Small intestine (tissue), 7 donors: ENCODE measurements around the gene CRCP. TPM values are rescaled to one million over a fixed set of nuclear protein-coding genes. Genes with fewer than 3 reads are reported as not detected.
"Not testable (repeated sequence)": the region's sequence is repeated elsewhere in the genome, so short reads cannot be mapped to it uniquely, and the experiment has no call there.

Source experiments
- DNase-seq, 2 donors: peaks; one replicate each; pipeline versions ENCODE4 v3.0.0 to v3.0.0-alpha.2; 2013
- FAIRE-seq: peaks from 2 replicates; lab custom pipeline; 2012; peaks lifted over from hg19 to GRCh38; lab: Jason Lieb, UNC
- H3K27ac ChIP-seq, 3 donors: one replicate each; pipeline ENCODE4 v1.5.1; 2013; ENCODE audit warnings: low read length in 2 of 3, mild to moderate bottlenecking in 2 of 3, control low read depth in 1 of 3, inconsistent platforms in 1 of 3, low read depth in 1 of 3, moderate library complexity in 1 of 3
- H3K27me3 ChIP-seq, 3 donors: one replicate each; pipeline ENCODE4 v1.6.1; 2013; ENCODE audit warnings: low read length in 3 of 3, inconsistent platforms in 1 of 3; ENCODE audit not compliant: control insufficient read depth in 3 of 3, insufficient read depth in 3 of 3
- H3K36me3 ChIP-seq, 3 donors: one replicate each; pipeline ENCODE4 v1.6.1; 2013; ENCODE audit warnings: low read length in 3 of 3, inconsistent platforms in 1 of 3, low read depth in 1 of 3, mild to moderate bottlenecking in 1 of 3, moderate library complexity in 1 of 3; ENCODE audit not compliant: control insufficient read depth in 3 of 3, insufficient read depth in 2 of 3
- H3K4me1 ChIP-seq, 3 donors: one replicate each; pipeline ENCODE4 v1.6.1; 2013; ENCODE audit warnings: low read length in 2 of 3, inconsistent platforms in 1 of 3, low read depth in 1 of 3, mild to moderate bottlenecking in 1 of 3, moderate library complexity in 1 of 3; ENCODE audit not compliant: control insufficient read depth in 3 of 3, insufficient read depth in 2 of 3
- H3K4me3 ChIP-seq, 3 donors: one replicate each; pipeline ENCODE4 v1.5.1; 2013; ENCODE audit warnings: low read length in 3 of 3, control low read depth in 1 of 3, inconsistent platforms in 1 of 3, low read depth in 1 of 3, mild to moderate bottlenecking in 1 of 3, moderate library complexity in 1 of 3
- H3K9me3 ChIP-seq, 2 donors: one replicate each; pipeline ENCODE4 v1.6.1; 2013; ENCODE audit warnings: low read depth in 1 of 2, low read length in 1 of 2; ENCODE audit not compliant: control insufficient read depth in 2 of 2, insufficient read depth in 1 of 2
- WGBS, 3 donors: extraction: QIAGEN DNeasy Blood & Tissue Kit; methylation state at CpG; one replicate each; pipeline ENCODE4 v1.1.7; 2013; 5-methylcytosine and 5-hydroxymethylcytosine counted together
- polyA plus RNA-seq, 4 donors: library from polyadenylated mRNA; stranded (reverse) in 3 of 4; unstranded in 1 of 4; fragments of 200-250 nt in 3 of 4; fragments of 120-200 nt in 1 of 4; gene quantifications; one replicate each; pipeline versions ENCODE4 v1.2.1 to v1.2.3, GENCODE V29; 2013
- donor health status: healthy with polysubstance abuse.
- donor health status: control.
- donor health status: control.
- donor health status: Bipolar disorder and iron deficiency.
- donor health status: healthy.

CRCP gene
- polyA plus RNA-seq, 4 donors = 14.5 to 33.6 (median 22.2) TPM

- 49 to 75% (median 73%) methylated on average over 4 of the region's 4 CpGs for WGBS, 3 donors
- no peak overlapping the region for H3K4me3 ChIP-seq
- H3K36me3 ChIP-seq = peaks cover 10 to 67% (median 24%) of the 10 kb centered on the region in 3 donors
- FAIRE-seq (no peak), DNase-seq (peak in 1 of 2 donors; percentile 48)
- H3K9me3 ChIP-seq = no peaks in the 10 kb centered on the region
- no peak overlapping the region for H3K27ac ChIP-seq
- peaks cover 0 to 4% (median 0%) of the 10 kb centered on the region in 3 donors for H3K4me1 ChIP-seq
- no peaks in the 10 kb centered on the region for H3K27me3 ChIP-seq
Observed at GRCh38 chr7:66140924-66141323, 26.3 kb downstream of the CRCP start.

GRCh38 chr7:66142334-66142733 is 27.7 kb downstream of the CRCP start:
- H3K27ac ChIP-seq = no peak overlapping the region
- no peak for DNase-seq

GRCh38 chr7:66142996-66143395 is 28.3 kb downstream of the CRCP start:
- Histone ChIP-seq H3K9me3 (no peaks in the 10 kb centered on the region), H3K36me3 (peaks cover 15 to 75% (median 25%) of the 10 kb centered on the region in 3 donors), H3K27ac (no peak overlapping the region), H3K4me1 (peaks cover 0 to 4% (median 0%) of the 10 kb centered on the region in 3 donors), H3K27me3 (no peaks in the 10 kb centered on the region), H3K4me3 (no peak overlapping the region)
- DNase-seq = no peak
- WGBS, 3 donors = 81 to 85% (median 83%) methylated on average over 5 of the region's 5 CpGs
- FAIRE-seq = no peak

More at GRCh38 chr7:66142334-66142733, 27.7 kb downstream of the CRCP start:
- Histone ChIP-seq H3K4me3 (no peak overlapping the region), H3K36me3 (peaks cover 13 to 70% (median 25%) of the 10 kb centered on the region in 3 donors), H3K4me1 (peaks cover 0 to 4% (median 0%) of the 10 kb centered on the region in 3 donors), H3K9me3 (no peaks in the 10 kb centered on the region), H3K27me3 (no peaks in the 10 kb centered on the region)
- no peak for FAIRE-seq
- WGBS, 3 donors = 79 to 86% (median 84%) methylated on average over 3 of the region's 3 CpGs

GRCh38 chr7:66143876-66144332 is 29.3 kb downstream of the CRCP start:
- Histone ChIP-seq H3K4me1 (peaks cover 0 to 4% (median 0%) of the 10 kb centered on the region in 3 donors), H3K4me3 (no peak overlapping the region), H3K27me3 (no peaks in the 10 kb centered on the region), H3K9me3 (no peaks in the 10 kb centered on the region), H3K27ac (no peak overlapping the region), H3K36me3 (peaks cover 15 to 78% (median 25%) of the 10 kb centered on the region in 3 donors)
- DNase-seq (no peak), FAIRE-seq (no peak)
- 81 to 91% (median 89%) methylated on average over 2 of the region's 2 CpGs for WGBS, 3 donors

- Histone ChIP-seq H3K9me3 (no peaks in the 10 kb centered on the region), H3K36me3 (peaks cover 15 to 75% (median 25%) of the 10 kb centered on the region in 3 donors), H3K27me3 (no peaks in the 10 kb centered on the region), H3K27ac (peak overlapping the region in 2 of 3 donors; percentile 15 to 56), H3K4me1 (peaks cover 0 to 4% (median 4%) of the 10 kb centered on the region in 3 donors), H3K4me3 (no peak overlapping the region)
- DNase-seq (peak in 1 of 2 donors; percentile 25), FAIRE-seq (no peak)
- WGBS, 3 donors = 82 to 93% (median 91%) methylated on average over 17 of the region's 17 CpGs
Observed at GRCh38 chr7:66145400-66146104, 30.9 kb downstream of the CRCP start.

GRCh38 chr7:66146701-66147100 is 32.1 kb downstream of the CRCP start:
- Histone ChIP-seq H3K9me3 (no peaks in the 10 kb centered on the region), H3K4me3 (no peak overlapping the region), H3K27me3 (no peaks in the 10 kb centered on the region), H3K4me1 (peaks cover 0 to 4% (median 4%) of the 10 kb centered on the region in 3 donors), H3K27ac (peak overlapping the region in 2 of 3 donors; percentile 11 to 34), H3K36me3 (peaks cover 13 to 76% (median 24%) of the 10 kb centered on the region in 3 donors)
- WGBS, 3 donors = 70 to 85% (median 85%) methylated on average over 5 of the region's 5 CpGs
- DNase-seq (peak in 1 of 2 donors; percentile 31), FAIRE-seq (no peak)

- H3K4me3 ChIP-seq, H3K9me3 ChIP-seq, H3K4me1 ChIP-seq, FAIRE-seq, DNase-seq, H3K27me3 ChIP-seq: not testable (repeated sequence)
- peaks cover 11 to 76% (median 23%) of the 10 kb centered on the region in 3 donors for H3K36me3 ChIP-seq
- H3K27ac ChIP-seq = peak overlapping the region in 1 of 3 donors; percentile 12
- 99% methylated on average over 4 of the region's 4 CpGs for WGBS, 3 donors
Observed at GRCh38 chr7:66147657-66148056, 33.0 kb downstream of the CRCP start.

GRCh38 chr7:66150471-66150870 is 35.8 kb downstream of the CRCP start:
- Histone ChIP-seq H3K36me3 (peaks cover 14 to 78% (median 16%) of the 10 kb centered on the region in 3 donors), H3K4me3 (no peak overlapping the region), H3K4me1 (peaks cover 0 to 10% (median 4%) of the 10 kb centered on the region in 3 donors), H3K9me3 (no peaks in the 10 kb centered on the region), H3K27ac (peak overlapping the region in 1 of 3 donors; percentile 78), H3K27me3 (no peaks in the 10 kb centered on the region)
- FAIRE-seq (no peak), DNase-seq (no peak)
- WGBS, 3 donors = 35 to 55% (median 47%) methylated on average over 3 of the region's 3 CpGs
